HEK293 (cell line): ENCODE data around the gene CNOT4.

Source experiments
- CTCF ChIA-PET: fragments of 350-600 bp; formaldehyde crosslinking; extraction: SDS; loops from one replicate; lab custom pipeline; 2021; ENCODE audit warnings: antibody characterized with exemption; lab: Yijun Ruan, JAX
- POLR2A ChIA-PET: fragments of 300-600 bp; formaldehyde crosslinking; extraction: SDS; loops from one replicate; lab custom pipeline; 2020; ENCODE audit warnings: antibody characterized with exemption, inconsistent platforms; lab: Yijun Ruan, JAX
- H3K27ac ChIP-seq: fragments of 200-500 bp; sonication (Bioruptor generic); 2 replicates; pipeline ENCODE4 v1.5.1; 2014; ENCODE audit warnings: low read depth, low read length, control low read depth, inconsistent platforms; ENCODE audit errors: extremely low read depth
- H3K36me3 ChIP-seq, 2 experiments: fragments of 200-500 bp in 1 of 2; sonication (Bioruptor generic) in 1 of 2; 1 replicate in 1 of 2; 2 replicates in 1 of 2; pipeline ENCODE4 v1.5.1; 2014 to 2017; ENCODE audit warnings: inconsistent platforms in 2 of 2, low read length in 2 of 2; ENCODE audit not compliant: control insufficient read depth in 2 of 2, insufficient read depth in 1 of 2
- H3K4me1 ChIP-seq: fragments of 200-500 bp; sonication (Bioruptor generic); 2 replicates; pipeline ENCODE4 v1.5.1; 2014; ENCODE audit warnings: mild to moderate bottlenecking, low read length, inconsistent platforms; ENCODE audit not compliant: control insufficient read depth, insufficient read depth
- H3K4me3 ChIP-seq: 2 replicates; pipeline ENCODE4 v1.5.1; 2011; ENCODE audit warnings: low read depth, mild to moderate bottlenecking, control low read depth, low read length, moderate library complexity
- H3K9me3 ChIP-seq: fragments of 200-500 bp; sonication (Bioruptor generic); 2 replicates; pipeline ENCODE4 v1.5.1; 2014; ENCODE audit warnings: low read depth, low read length, inconsistent platforms; ENCODE audit not compliant: control insufficient read depth, insufficient read depth
- ATF2 ChIP-seq: fragments of 450-650 bp; formaldehyde crosslinking; IDR thresholded peaks from 2 replicates; pipeline ENCODE4 v1.5.1; 2016; ENCODE audit warnings: missing biosample characterization, missing genetic modification characterization, low read depth
- INSM2 ChIP-seq: fragments of 450-650 bp; formaldehyde crosslinking; IDR thresholded peaks from 2 replicates; pipeline ENCODE4 v1.5.1; 2016; ENCODE audit warnings: missing biosample characterization, missing genetic modification characterization
- KLF16 ChIP-seq: fragments of 450-650 bp; formaldehyde crosslinking; IDR thresholded peaks from 2 replicates; pipeline ENCODE4 v1.5.1; 2017; ENCODE audit warnings: missing biosample characterization, missing genetic modification characterization
- OVOL3 ChIP-seq: fragments of 450-650 bp; formaldehyde crosslinking; IDR thresholded peaks from 2 replicates; pipeline ENCODE4 v1.5.1; 2016; ENCODE audit warnings: missing biosample characterization, missing genetic modification characterization
- PBX3 ChIP-seq: sonication (generic); formaldehyde crosslinking; IDR thresholded peaks from 2 replicates; pipeline ENCODE4 v1.8.1; 2022; ENCODE audit warnings: mild to moderate bottlenecking, moderate library complexity, missing genetic modification reagents
- PRDM1 ChIP-seq: fragments of 450-650 bp; formaldehyde crosslinking; IDR thresholded peaks from 2 replicates; pipeline ENCODE4; 2016; ENCODE audit warnings: missing biosample characterization, missing genetic modification characterization
- YY2 ChIP-seq: fragments of 450-650 bp; formaldehyde crosslinking; IDR thresholded peaks from 2 replicates; pipeline ENCODE4 v1.5.1; 2016; ENCODE audit warnings: missing biosample characterization, missing genetic modification characterization
- ZBTB11 ChIP-seq: fragments of 450-650 bp; formaldehyde crosslinking; conservative IDR thresholded peaks from 2 replicates; pipeline ENCODE4 v1.5.1; 2016; ENCODE audit warnings: low read depth, missing biosample characterization, missing genetic modification characterization
- ZBTB21 ChIP-seq: fragments of 450-650 bp; formaldehyde crosslinking; IDR thresholded peaks from 2 replicates; pipeline ENCODE4 v1.5.1; 2017; ENCODE audit warnings: missing biosample characterization, missing genetic modification characterization
- ZBTB48 ChIP-seq: fragments of 450-650 bp; formaldehyde crosslinking; IDR thresholded peaks from 2 replicates; pipeline ENCODE4 v1.5.1; 2016; ENCODE audit warnings: missing biosample characterization, missing genetic modification characterization
- ZBTB49 ChIP-seq: fragments of 450-650 bp; formaldehyde crosslinking; IDR thresholded peaks from 2 replicates; pipeline ENCODE4 v1.5.1; 2016; ENCODE audit warnings: missing biosample characterization, missing genetic modification characterization, low read depth
- ZEB2 ChIP-seq: fragments of 450-650 bp; formaldehyde crosslinking; IDR thresholded peaks from 2 replicates; pipeline ENCODE4 v1.5.1; 2016; ENCODE audit warnings: missing biosample characterization, missing genetic modification characterization
- ZNF157 ChIP-seq: fragments of 450-650 bp; formaldehyde crosslinking; IDR thresholded peaks from 2 replicates; pipeline ENCODE4 v1.5.1; 2016; ENCODE audit warnings: missing biosample characterization, missing genetic modification characterization
- ZNF16 ChIP-seq: fragments of 450-650 bp; formaldehyde crosslinking; IDR thresholded peaks from 2 replicates; pipeline ENCODE4 v1.5.1; 2016; ENCODE audit warnings: low read depth, missing biosample characterization, missing genetic modification characterization
- ZNF2 ChIP-seq: fragments of 450-650 bp; formaldehyde crosslinking; IDR thresholded peaks from 2 replicates; pipeline ENCODE4 v1.5.1; 2016; ENCODE audit warnings: missing biosample characterization, missing genetic modification characterization
- ZNF211 ChIP-seq: fragments of 450-650 bp; formaldehyde crosslinking; IDR thresholded peaks from 2 replicates; pipeline ENCODE4 v1.5.1; 2016; ENCODE audit warnings: low read depth, missing biosample characterization, missing genetic modification characterization
- ZNF311 ChIP-seq: fragments of 450-650 bp; formaldehyde crosslinking; IDR thresholded peaks from 2 replicates; pipeline ENCODE4 v1.5.1; 2017; ENCODE audit warnings: missing biosample characterization, missing genetic modification characterization, borderline replicate concordance
- ZNF394 ChIP-seq: fragments of 450-650 bp; formaldehyde crosslinking; IDR thresholded peaks from 2 replicates; pipeline ENCODE4 v1.5.1; 2016; ENCODE audit warnings: missing biosample characterization, missing genetic modification characterization, mild to moderate bottlenecking, moderate library complexity, borderline replicate concordance
- ZNF433 ChIP-seq: fragments of 450-650 bp; formaldehyde crosslinking; IDR thresholded peaks from 2 replicates; pipeline ENCODE4 v1.5.1; 2016; ENCODE audit warnings: missing biosample characterization, missing genetic modification characterization, low read depth
- ZNF48 ChIP-seq: fragments of 450-650 bp; formaldehyde crosslinking; IDR thresholded peaks from 2 replicates; pipeline ENCODE4 v1.5.1; 2016; ENCODE audit warnings: missing biosample characterization, missing genetic modification characterization
- ZNF571 ChIP-seq: fragments of 450-650 bp; formaldehyde crosslinking; IDR thresholded peaks from 2 replicates; pipeline ENCODE4 v1.5.0; 2017; ENCODE audit warnings: missing biosample characterization, missing genetic modification characterization
- ZNF629 ChIP-seq: fragments of 450-650 bp; formaldehyde crosslinking; IDR thresholded peaks from 2 replicates; pipeline ENCODE4 v1.5.1; 2017; ENCODE audit warnings: missing biosample characterization, missing genetic modification characterization
- ZNF747 ChIP-seq: fragments of 450-650 bp; formaldehyde crosslinking; IDR thresholded peaks from 2 replicates; pipeline ENCODE4 v1.5.1; 2016; ENCODE audit warnings: missing biosample characterization, missing genetic modification characterization
- ZNF791 ChIP-seq: fragments of 450-650 bp; formaldehyde crosslinking; IDR thresholded peaks from 2 replicates; pipeline ENCODE4 v1.5.1; 2016; ENCODE audit warnings: missing biosample characterization, missing genetic modification characterization
- ZXDB ChIP-seq: fragments of 450-650 bp; formaldehyde crosslinking; IDR thresholded peaks from 2 replicates; pipeline ENCODE4 v1.5.1; 2016; ENCODE audit warnings: missing biosample characterization, missing genetic modification characterization

CNOT4 gene

GRCh38 chr7:135349746-135350145 lies 160.2 kb downstream of the CNOT4 start (continued):
- TF ChIP-seq ATF2 (tag by site-specific recombination) (no peak), KLF16 (no peak), ZNF791 (no peak), ZNF629 (tag by site-specific recombination) (no peak), ZBTB49 (tag by site-specific recombination) (no peak), PBX3 (CRISPR knock-in tag) (no peak), ZNF157 (tag by site-specific recombination) (no peak), ZBTB11 (tag by site-specific recombination) (no peak), ZBTB48 (tag by site-specific recombination) (no peak), ZNF571 (tag by site-specific recombination) (no peak)

GRCh38 chr7:135348493-135348892 lies 161.4 kb downstream of the CNOT4 start:
- no peak overlapping the region for H3K4me3 ChIP-seq
- no peaks in the 10 kb centered on the region for H3K36me3 ChIP-seq
- TF ChIP-seq ZNF48 (tag by site-specific recombination): no peak
- TF ChIP-seq ZNF311 (tag by site-specific recombination): no peak
- no peak for TF ChIP-seq OVOL3 (tag by site-specific recombination)
- TF ChIP-seq ZXDB: no peak
- no peak for TF ChIP-seq ZNF747 (tag by site-specific recombination)
- TF ChIP-seq ZNF433 (tag by site-specific recombination): no peak
- TF ChIP-seq ZNF2 (tag by site-specific recombination): no peak
- no peak for TF ChIP-seq ZBTB21
- no peak for TF ChIP-seq PRDM1 (tag by site-specific recombination)
- no peak for TF ChIP-seq INSM2 (tag by site-specific recombination)
- no peak for TF ChIP-seq ZNF16 (tag by site-specific recombination)
- no peak for TF ChIP-seq ZEB2 (tag by site-specific recombination)
- TF ChIP-seq YY2 (tag by site-specific recombination): no peak
- no peak for TF ChIP-seq ZNF394
- TF ChIP-seq ZNF211 (tag by site-specific recombination): no peak
- TF ChIP-seq ZNF791: no peak
- H3K9me3 ChIP-seq: no peaks in the 10 kb centered on the region
- no peaks in the 10 kb centered on the region for H3K4me1 ChIP-seq
- H3K27ac ChIP-seq: no peak overlapping the region
- ChIA-PET POLR2A (no interaction called here), CTCF (interaction anchor here (0.6 kb wide), 1 partner anchor 74 kb away, joined by 3 read pairs; no protein-coding TSS in a partner anchor)
